GM21529 (cell line): Measurements from ENCODE around the gene APIP.

Source experiments
- ATAC-seq: cut with Tn5 transposase; IDR thresholded peaks from one replicate; pipeline ENCODE4 v1.9.1; 2021; ENCODE audit not compliant: unreplicated experiment

The APIP gene

DNA sequence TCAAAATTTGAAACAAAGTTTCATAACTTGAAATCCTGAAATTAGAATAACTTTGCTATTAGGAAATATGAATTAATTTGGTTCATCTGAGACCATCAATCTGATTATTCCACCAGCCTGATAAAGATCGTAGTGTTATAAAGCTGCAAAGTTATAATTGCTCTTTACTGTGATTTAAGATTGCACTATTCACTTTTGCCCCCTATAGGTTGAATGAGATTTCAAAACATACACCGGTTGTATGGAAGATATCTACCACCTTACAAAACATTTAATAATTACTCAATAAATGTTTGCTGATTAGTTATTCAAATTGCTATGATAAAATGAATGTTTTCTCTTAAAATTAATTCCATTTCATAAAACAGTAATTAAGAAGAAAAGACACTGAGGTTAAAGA is 26.1 kb downstream of the APIP start:
- no peak for ATAC-seq

GRCh38 chr11:34887260-34887659 is 28.9 kb downstream of the APIP start:
- no peak for ATAC-seq

GRCh38 chr11:34886609-34887008 is 29.6 kb downstream of the APIP start:
- ATAC-seq, result no peak

DNA sequence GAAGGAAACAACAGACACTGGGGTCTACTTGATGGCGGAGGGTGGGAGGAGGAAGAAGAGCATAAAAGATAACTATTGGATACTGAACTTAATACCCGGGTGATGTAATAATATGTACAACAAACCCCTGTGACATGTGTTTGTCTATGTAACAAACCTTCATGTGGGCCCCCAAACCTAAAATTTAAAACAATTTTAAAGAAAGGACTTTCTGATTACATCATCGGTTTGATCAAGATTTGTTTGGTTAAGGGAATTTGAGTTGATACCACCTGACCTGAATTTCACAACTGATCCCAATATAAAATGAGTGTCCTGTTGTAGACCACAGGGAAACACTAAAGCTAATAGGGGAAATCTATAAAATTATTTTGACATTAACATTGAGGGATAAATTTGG is 34.3 kb downstream of the APIP start:
- no peak for ATAC-seq

GRCh38 chr11:34877375-34877975 is 38.7 kb downstream of the APIP start:
- no peak for ATAC-seq

GRCh38 chr11:34874202-34874601 is 42.0 kb downstream of the APIP start:
- no peak for ATAC-seq

DNA sequence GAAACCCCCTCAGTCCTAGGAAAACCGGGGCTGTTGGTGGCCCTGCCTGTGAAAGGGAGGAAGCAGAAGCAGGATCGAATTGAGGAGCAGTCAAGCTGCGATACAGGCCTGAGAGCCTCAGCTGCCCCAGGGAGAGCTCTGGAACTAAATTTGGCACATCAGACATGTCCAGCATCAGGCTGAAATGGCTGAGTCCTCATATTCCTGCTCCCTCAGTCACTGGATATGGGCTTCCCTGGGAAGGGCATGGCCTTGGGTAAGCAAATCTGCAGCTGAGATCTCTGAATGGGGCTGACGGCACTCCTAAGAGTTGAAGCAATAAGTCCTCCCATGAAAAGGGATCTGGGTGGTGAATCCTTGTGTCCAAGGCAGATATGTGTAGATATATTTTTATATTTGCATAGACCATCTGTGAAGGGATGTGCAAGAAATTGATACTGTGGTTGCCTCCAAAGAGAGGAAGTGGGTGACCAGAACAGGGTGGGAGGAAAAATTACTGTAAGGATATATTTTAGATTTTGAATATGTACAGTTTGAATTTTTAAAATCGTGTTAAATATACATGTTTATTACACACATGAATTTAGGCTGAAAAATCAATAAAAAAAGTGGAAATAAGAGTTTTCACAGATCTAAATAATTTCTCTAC is 45.5 kb downstream of the APIP start:
- no peak for ATAC-seq

- no peak for ATAC-seq
Measured at GRCh38 chr11:34869425-34869824, 46.8 kb downstream of the APIP start.

GRCh38 chr11:34866375-34866774 is 49.8 kb downstream of the APIP start:
- no peak for ATAC-seq

DNA sequence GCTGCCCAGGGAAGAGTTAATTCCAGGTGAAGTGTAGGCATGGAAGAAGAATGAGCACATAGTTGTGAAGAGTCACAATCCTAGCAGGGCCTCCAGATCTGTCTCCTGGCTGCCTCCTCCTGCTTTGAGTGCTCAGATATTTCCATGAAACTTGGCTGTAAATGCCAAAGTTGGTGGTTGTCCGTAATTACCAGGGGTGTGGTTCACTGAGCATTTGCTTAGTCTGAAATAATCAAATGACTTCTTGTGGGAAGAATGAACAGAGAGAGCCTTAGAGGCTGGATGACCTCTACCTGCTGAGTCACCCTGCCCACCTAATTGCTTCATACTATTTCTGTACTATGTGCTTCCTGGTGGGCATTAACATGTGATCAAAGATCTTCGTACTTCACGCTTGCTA is 50.9 kb downstream of the APIP start:
- ATAC-seq, result no peak

DNA sequence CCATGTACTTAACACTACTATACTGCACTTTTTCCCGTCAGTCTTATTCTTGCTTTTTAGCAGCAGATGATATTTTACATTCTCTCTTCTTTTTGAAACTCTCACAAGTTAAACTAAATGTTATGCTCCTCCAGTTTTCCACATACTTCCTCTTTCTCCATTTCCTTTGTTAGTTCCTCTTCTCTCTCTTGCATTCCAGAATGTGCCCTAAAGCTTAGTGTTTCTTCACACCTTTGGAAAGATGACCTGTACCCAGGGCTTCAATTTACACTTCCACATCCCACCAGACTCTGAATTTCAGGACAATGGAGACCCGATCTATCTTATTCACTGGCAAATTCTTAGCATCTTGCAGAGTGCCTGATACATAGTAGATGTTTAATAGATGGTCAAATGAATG is 51.8 kb downstream of the APIP start:
- no peak for ATAC-seq

DNA sequence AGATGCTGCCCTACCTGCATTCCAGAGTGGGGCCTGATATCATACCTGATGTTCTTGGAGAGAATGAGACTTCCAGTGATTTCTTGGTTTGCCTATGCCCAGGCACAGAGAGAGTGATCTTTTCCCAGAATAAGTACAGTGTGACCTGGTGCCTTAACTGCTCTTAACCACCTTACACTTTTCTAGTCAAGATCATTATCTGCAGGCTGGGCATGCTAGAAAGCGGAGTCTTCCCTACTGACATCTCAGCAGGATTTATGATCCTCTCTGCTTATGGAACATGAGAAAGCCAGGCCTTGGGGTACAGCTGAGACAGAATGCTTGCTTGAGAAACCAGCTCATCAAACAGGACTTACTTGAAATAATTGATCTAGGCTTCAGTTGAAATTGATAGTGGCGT is 53.1 kb downstream of the APIP start:
- ATAC-seq, result no peak

DNA sequence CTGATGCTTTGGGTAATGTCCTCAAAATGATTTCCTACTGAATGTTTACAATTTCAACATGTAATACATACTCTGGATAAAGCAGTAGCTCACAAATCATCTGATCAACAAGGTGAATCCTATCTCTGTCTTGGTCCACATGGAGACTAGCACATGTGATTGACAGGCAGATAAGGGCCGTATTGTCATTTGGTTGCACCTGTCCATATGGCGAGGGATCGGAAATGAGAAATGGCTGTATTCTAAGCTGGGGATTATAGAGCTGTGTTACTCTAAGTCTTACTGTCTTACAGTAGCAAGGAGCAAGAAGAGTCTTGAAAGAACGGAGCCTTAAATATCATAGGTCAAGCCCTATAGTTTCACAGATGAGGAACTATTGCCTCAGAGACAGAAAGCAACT is 55.7 kb downstream of the APIP start:
- no peak for ATAC-seq

DNA sequence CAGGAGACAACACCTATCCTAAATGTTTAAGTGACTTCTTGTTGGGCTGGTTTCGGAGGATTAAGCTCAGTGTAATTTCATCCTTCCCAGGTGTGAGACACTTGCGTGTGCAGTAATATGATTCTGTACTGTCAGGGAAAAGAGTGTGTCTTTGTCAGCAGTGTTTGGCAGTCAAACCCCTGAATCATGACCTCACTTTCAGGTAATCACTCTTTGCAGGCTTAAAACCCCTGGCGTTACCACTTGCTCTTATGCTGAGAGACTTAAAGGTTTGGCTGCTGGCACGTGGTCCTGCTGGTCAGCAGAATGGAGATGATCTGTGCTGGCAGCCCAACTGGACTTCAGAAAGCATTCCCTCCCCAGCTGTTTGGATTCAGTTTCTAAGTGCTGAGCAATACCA is 56.1 kb downstream of the APIP start:
- no peak for ATAC-seq

DNA sequence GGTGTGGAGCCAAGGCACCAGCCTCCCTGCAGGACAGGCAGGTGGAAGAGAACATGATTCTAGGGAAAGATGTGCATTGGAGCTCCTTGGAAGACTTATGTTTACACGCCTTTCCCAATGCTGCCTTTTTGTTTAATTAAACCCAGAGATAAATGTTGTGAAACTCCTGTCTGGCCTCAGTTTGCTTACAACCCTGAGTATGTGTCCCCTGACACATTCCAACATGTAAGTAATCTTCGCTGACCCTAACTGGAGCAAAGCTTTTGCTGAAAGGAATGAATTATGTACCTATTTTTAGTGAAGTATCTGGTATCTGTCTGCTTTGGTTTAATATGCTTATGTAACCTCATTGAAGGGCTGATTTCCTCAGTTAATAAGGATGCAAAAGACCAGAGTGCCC is 56.7 kb downstream of the APIP start:
- no peak for ATAC-seq

GRCh38 chr11:34857463-34857862 is 58.7 kb downstream of the APIP start:
- ATAC-seq, result no peak

DNA sequence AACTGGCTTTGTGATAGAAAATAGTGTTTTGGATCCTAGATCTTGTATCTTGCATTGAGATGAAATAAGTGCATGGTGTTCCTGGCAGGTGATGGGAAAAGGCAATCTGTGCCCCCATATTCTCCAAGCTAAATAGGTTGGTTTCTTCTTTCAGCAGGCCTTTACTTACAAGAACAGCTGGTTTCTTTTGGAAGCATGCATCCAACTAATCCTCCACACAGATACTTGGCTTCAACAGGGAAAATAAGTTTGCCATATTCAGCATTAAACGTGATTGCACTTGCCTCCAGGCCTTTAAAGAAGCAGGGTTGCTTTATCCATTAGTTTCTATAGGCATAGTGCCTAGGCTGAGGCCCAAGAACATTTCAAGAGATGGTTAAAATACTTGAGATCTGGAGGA is 59.9 kb downstream of the APIP start:
- no peak for ATAC-seq

GRCh38 chr11:34855754-34856095 is 60.5 kb downstream of the APIP start:
- no peak for ATAC-seq

DNA sequence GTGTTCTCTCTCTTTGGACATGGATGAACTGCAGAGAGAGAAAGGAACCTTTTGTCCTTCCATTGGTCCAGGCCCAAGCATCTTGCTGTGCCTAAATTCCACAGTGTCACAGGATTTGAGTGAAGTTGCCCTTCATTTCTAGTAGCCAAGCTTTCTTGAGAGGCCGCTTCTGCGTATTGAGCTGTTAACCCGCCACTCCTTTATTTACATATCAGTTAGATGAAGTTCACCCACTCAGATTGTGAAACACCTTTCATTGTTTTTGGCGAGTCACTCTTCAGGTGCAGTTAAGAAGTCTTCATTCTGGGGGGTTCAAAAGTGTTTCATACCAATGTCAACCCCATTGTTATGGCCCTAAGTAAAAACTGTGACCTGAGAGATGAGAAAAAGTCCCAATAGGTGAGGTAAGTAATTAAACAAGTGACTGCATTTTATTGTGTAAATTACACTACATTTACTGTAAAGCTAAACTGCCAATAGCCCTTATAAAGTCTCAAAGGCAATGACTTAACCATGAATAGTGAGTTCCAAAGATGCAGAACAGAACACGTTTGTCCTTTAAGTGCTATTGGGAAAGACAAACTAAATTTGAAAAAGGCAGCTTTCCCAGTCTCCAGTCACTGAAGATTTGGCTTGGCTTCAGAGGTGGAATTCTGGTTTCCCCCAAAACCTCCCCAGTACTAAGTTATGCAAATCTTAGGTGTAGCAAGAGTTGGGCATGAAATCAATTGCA is 61.0 kb downstream of the APIP start:
- no peak for ATAC-seq

DNA sequence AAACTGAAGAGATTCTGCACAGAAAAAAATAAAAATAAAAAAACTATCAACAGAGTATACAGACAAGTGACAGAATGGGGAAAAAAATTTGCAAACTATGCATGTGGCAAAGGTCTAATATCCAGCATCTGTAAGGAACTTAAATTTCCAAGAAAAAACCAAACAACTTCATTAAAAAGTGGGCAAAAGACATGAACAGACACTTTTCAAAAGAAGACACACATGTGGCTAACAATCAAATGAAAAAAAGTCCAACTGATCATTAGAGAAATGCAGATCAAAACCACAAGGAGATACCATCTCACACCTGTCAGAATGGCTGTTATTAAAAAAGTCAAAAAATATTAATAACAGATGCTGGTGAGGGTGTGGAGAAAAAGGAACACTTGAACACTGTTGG is 64.3 kb downstream of the APIP start:
- no peak for ATAC-seq

GRCh38 chr11:34850334-34850733 is 65.8 kb downstream of the APIP start:
- no peak for ATAC-seq

DNA sequence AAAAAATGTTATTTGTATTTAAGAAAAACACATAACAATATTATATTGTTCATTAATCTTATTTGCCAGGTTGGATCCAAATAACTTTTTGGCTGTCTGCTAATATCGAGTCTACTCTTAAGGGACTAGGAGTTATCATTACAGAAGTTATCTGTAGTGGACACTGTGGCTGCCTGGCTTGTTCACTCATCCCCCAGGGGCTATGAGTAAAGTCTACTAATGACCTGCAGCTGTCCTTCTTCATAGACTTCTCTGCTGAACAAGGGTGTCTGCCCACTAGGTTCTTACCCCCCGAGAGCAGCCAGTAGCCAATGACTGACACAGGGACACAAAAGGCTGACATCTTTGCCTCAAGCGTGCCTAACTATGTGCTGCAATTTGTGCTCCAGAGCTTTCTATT is 69.7 kb downstream of the APIP start:
- ATAC-seq, result no peak
